ACC112 (cell line): ENCODE results near the gene TSHR.
"Not testable (repeated sequence)": the region's sequence is repeated elsewhere in the genome, so short reads cannot be mapped to it uniquely, and the experiment has no call there.

Experiments
- H2AFZ ChIP-seq: fragments of 200-600 bp; sonication (generic); one replicate; pipeline ENCODE4 v1.6.0; 2017; ENCODE audit warnings: antibody characterized with exemption, low read length; ENCODE audit not compliant: unreplicated experiment
- H3K27ac ChIP-seq: fragments of 200-600 bp; sonication (generic); 2 replicates; pipeline ENCODE4 v1.5.1; 2014; ENCODE audit warnings: low read depth, mild to moderate bottlenecking, antibody characterized with exemption, low read length, moderate library complexity
- H3K27me3 ChIP-seq: fragments of 200-600 bp; sonication (generic); 2 replicates; pipeline ENCODE4 v1.6.1; 2014; ENCODE audit warnings: mild to moderate bottlenecking, antibody characterized with exemption, low read length, moderate library complexity, mixed read lengths; ENCODE audit not compliant: insufficient read depth
- H3K36me3 ChIP-seq: fragments of 200-600 bp; sonication (generic); 2 replicates; pipeline ENCODE4 v1.6.1; 2016; ENCODE audit warnings: mild to moderate bottlenecking, antibody characterized with exemption, low read length, moderate library complexity, mixed read lengths; ENCODE audit not compliant: insufficient read depth
- H3K4me1 ChIP-seq: fragments of 200-600 bp; sonication (generic); one replicate; pipeline ENCODE4 v1.6.1; 2016; ENCODE audit warnings: low read length, mixed read lengths; ENCODE audit not compliant: insufficient read depth, unreplicated experiment, control insufficient read depth
- H3K4me3 ChIP-seq: fragments of 200-600 bp; sonication (generic); 2 replicates; pipeline ENCODE4 v1.5.1; 2014; ENCODE audit warnings: mild to moderate bottlenecking, low read depth, low read length
- H3K79me2 ChIP-seq: fragments of 200-600 bp; sonication (generic); one replicate; pipeline ENCODE4 v1.6.0; 2016; ENCODE audit warnings: low read length; ENCODE audit not compliant: control insufficient read depth, unreplicated experiment, insufficient read depth

Gene TSHR

DNA sequence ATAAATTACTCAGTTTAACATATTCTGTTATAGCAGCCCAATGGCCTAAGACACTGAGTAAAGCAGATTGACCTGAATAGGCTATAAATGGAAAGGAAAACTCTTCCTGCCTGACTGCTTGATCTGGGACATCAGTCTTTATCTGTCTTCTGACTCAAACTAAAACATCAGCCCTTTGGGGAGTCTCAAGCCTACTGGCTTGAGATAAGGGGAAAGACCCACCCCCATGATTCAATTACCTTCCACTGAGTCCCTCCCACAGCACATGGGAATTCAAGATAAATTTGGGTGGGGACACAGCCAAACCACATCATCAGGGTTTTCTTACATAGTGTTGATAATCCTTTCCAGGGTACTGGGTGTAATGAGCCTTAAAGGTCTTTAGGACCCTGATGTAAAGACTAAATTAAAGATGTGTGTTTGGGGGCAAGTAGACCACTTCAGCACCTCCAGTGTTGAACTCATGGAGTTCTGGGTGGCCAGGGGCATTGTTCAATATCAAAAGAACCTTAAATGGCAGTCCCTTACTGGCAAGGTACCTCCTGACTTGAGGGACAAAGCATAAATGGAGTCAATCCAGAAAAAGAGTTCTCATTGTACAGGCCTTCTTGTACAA is 67.8 kb downstream of the TSHR start:
- Histone ChIP-seq H3K4me1 (peaks cover 4% of the 10 kb centered on the region), H3K36me3 (no peaks in the 10 kb centered on the region), H3K79me2 (no peaks in the 10 kb centered on the region), H2AFZ (no peak overlapping the region), H3K4me3 (no peak overlapping the region), H3K27me3 (peaks cover 6% of the 10 kb centered on the region; the same call in 1 of the 2 replicates), H3K27ac (no peak overlapping the region)

DNA sequence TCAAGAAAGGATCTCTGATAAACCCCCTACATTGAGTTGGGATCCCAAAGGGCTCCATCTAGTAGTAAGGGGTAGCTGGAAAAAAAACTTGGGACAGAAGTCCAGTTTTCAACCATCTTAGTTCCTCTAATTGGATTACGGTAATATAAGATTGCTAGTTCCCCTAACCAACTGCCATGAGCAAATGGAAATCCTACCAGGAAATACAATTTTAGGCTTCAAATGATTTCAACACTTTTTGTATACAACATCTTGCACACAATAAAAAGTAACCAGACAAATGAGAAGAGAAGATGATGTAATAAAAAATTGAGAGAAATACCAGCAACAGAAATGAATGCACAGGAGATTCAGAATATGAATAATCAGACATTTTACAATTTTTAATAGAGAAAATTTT is 73.0 kb downstream of the TSHR start:
- H3K79me2 ChIP-seq, result no peaks in the 10 kb centered on the region
- no peak overlapping the region for H2AFZ ChIP-seq
- no peak overlapping the region for H3K27ac ChIP-seq
- H3K27me3 ChIP-seq, result no peaks in the 10 kb centered on the region
- H3K4me1 ChIP-seq, result no peaks in the 10 kb centered on the region
- no peak overlapping the region for H3K4me3 ChIP-seq
- no peaks in the 10 kb centered on the region for H3K36me3 ChIP-seq

DNA sequence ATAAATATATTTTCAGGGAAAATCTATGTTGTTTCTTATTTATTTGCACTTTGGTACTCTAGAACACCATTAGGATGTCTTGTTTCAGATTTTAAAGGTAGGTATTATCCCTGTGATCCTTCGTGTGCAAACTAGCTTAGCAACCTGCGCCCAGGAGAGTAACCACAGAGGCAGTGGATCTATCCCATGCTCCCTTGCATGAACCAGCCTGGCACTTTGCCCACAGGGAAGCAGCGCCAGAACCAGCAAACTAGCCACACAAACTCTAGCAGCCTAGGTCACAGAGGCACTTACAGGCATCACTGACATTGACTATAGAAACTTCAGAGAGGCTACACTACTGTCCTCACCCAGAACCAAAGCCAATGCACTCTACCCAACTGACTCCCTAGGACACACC is 76.1 kb downstream of the TSHR start:
- Histone ChIP-seq H3K36me3 (no peaks in the 10 kb centered on the region), H3K27me3 (peaks cover 13% of the 10 kb centered on the region; the same call in 1 of the 2 replicates), H3K4me3 (no peak overlapping the region), H3K27ac (no peak overlapping the region), H3K4me1 (no peaks in the 10 kb centered on the region), H3K79me2 (no peaks in the 10 kb centered on the region), H2AFZ (no peak overlapping the region)

DNA sequence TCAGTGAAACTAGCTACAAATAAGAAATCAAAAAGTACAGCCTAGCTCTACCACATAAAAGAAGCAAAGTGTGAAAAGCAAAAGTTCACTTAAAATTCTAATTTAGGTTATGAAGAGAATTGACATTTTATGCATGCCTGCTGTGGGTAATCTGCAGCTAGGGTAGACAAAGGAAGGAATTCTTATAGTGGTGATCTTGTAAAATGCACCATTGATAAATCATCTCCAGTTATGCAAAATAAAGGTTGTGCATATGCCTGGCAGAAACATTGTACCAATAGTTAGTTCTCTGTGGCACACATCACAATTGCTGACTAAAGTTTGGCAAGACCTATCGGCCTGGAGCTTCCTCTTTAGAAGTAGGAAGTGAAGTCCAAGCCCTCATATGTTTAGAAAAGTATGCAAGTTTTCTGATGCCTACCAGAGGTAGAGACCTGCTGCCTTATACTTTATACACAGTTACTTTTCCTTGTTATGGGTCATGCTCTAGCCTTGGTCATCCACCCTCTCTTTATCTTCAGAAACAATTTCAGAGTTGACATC is 78.3 kb downstream of the TSHR start:
- Histone ChIP-seq H3K4me1 (no peaks in the 10 kb centered on the region), H3K27ac (no peak overlapping the region), H3K4me3 (no peak overlapping the region), H3K79me2 (no peaks in the 10 kb centered on the region), H3K36me3 (no peaks in the 10 kb centered on the region), H2AFZ (no peak overlapping the region), H3K27me3 (peaks cover 13% of the 10 kb centered on the region; the same call in 1 of the 2 replicates)

DNA sequence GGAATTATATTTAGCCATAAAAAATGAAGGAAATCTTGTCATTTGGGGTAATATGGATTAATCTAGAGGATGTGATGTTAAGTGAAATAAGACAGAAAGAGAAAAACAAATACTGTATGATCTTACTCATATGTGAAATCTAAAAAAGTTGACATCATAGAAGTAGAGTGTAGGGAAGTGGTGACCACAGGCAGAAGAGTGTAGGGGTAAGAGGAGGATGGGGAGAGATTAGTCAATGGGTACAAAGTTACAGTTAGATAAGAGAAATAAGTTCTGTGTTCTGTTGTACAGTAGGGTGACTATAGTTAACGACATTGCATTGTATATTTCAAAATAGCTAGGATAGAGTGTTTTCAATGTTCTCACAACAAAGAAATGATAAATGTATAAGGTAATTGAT is 87.0 kb downstream of the TSHR start:
- Histone ChIP-seq H3K27me3 (peaks cover 10% of the 10 kb centered on the region; the same call in 1 of the 2 replicates), H3K27ac (no peak overlapping the region), H2AFZ (no peak overlapping the region), H3K4me1 (no peaks in the 10 kb centered on the region), H3K36me3 (no peaks in the 10 kb centered on the region), H3K4me3 (no peak overlapping the region), H3K79me2 (no peaks in the 10 kb centered on the region)

DNA sequence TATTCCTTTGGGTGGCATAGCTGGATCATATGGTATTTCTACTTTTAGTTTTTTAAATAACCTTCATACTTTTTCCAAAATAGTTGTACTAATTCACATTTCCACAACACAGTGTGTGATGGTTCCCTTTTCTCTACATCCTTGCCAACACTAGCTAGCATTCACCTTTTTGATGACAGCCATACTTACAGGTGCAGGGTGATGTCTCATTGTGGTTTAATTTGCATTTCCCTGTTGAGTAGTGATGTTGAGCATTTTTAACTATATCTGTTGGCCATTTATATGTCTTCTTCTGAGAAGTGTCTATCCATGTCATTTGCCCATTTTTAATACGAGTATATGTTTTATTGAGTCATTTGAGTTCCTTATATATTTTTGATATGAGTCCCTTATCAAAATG is 96.1 kb downstream of the TSHR start:
- Histone ChIP-seq H3K27ac (no peak overlapping the region), H3K36me3 (no peaks in the 10 kb centered on the region), H3K27me3 (peaks cover 44% of the 10 kb centered on the region; the same call in 1 of the 2 replicates), H3K79me2 (no peaks in the 10 kb centered on the region), H3K4me3 (no peak overlapping the region), H2AFZ (no peak overlapping the region), H3K4me1 (no peaks in the 10 kb centered on the region)

DNA sequence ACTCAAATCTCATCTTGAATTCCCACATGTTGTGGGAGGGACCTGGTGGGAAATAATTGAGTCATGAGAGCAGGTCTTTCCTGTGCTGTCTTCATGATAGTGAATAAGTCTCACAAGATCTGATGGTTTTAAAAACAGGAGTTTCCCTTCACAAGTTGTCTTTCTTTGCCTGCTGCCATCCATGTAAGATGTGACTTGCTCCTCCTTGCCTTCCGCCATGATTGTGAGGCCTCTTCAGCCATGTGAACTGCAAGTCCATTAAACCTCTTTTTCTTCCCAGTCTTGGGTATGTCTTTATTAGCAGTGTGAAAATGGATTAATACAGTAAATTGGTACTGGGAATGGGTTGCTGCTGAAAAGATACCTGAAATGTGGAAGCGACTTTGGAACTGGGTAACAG is 98.6 kb downstream of the TSHR start:
- H3K27ac ChIP-seq, H2AFZ ChIP-seq, H3K4me1 ChIP-seq, H3K4me3 ChIP-seq, H3K79me2 ChIP-seq, H3K36me3 ChIP-seq: not testable (repeated sequence)
- H3K27me3 ChIP-seq, result peaks cover 39% of the 10 kb centered on the region

DNA sequence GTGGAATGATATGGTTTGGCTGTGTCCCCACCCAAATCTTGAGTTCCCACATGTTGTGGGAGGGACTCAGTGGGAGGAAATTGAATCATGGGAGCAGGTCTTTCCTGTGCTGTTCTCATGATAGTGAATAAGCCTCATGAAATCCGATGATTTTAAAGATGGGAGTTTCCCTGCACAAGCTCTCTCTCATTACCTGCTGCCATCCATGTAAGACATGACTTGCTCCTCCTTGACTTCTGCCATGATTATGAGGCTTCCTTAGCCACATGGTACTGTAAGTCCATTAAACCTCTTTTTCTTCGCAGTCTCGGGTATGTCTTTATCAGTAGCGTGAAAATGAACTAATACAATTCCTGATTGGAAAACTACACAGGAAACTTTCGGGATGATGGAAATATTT is 100.5 kb downstream of the TSHR start:
- no peaks in the 10 kb centered on the region for H3K4me1 ChIP-seq
- no peaks in the 10 kb centered on the region for H3K79me2 ChIP-seq
- peaks cover 42% of the 10 kb centered on the region for H3K27me3 ChIP-seq
- no peak overlapping the region for H2AFZ ChIP-seq
- no peak overlapping the region for H3K4me3 ChIP-seq
- H3K27ac ChIP-seq, result no peak overlapping the region
- no peaks in the 10 kb centered on the region for H3K36me3 ChIP-seq

DNA sequence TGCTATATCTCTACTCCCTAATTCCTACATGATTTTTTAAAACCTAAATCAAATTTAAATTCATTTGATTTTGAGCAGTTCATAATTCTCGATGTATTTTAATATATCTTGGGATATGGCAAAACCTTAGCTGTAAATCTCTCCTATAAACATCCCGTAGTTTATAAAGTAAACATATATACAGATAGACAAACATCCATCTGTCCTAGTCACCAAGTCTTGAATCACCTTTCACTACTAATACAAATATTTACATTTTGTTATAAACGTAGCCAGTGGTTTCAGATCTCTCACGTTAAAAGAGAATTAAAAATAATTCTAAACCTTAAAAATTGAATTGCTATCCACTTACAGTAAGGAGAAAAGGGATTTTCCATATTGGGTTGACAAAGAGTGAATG is 107.0 kb downstream of the TSHR start:
- H3K36me3 ChIP-seq, result no peaks in the 10 kb centered on the region
- H3K27me3 ChIP-seq, result peaks cover 59% of the 10 kb centered on the region
- no peaks in the 10 kb centered on the region for H3K79me2 ChIP-seq
- no peak overlapping the region for H3K27ac ChIP-seq
- H2AFZ ChIP-seq, result no peak overlapping the region
- no peaks in the 10 kb centered on the region for H3K4me1 ChIP-seq
- no peak overlapping the region for H3K4me3 ChIP-seq

DNA sequence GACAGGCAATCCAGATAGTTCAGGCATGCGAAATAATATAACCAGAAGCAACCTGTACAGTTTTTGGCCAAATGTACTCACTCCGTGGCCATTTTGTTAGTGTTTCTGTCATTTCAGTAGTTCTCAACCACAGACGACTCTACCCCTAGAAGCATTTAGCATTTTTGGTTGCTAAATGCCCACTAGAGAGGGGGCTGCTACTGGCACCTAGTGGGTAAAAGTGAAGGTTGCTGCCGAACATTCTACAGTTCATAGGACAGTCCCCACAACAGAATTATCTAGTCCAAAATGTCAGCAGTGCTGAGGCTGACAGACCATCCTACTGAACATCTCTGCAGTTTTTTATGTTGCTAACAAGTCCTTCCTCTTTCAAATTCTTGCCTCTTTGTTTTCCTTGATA is 107.4 kb downstream of the TSHR start:
- Histone ChIP-seq H3K27ac (no peak overlapping the region), H3K4me1 (no peaks in the 10 kb centered on the region), H2AFZ (no peak overlapping the region), H3K27me3 (peaks cover 55% of the 10 kb centered on the region), H3K4me3 (no peak overlapping the region), H3K36me3 (no peaks in the 10 kb centered on the region), H3K79me2 (no peaks in the 10 kb centered on the region)

DNA sequence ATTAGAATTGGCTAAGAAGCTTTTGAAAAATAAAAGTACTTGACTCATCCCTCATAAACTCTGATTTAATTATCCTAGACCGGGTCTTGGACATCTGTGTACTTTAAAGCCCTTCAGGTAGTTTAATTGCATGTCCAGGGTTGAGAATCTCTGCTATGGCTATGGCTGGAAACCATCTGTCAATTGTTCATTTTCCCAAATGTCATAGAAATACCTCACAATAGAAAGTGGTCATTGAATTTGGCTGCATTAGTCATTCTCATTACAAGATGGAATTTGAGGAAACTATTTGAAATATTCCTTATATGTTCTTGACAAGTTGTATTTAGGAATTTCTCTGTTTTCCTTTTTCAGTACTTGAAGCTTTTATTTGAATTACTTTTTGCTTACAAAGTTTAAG is 111.3 kb downstream of the TSHR start:
- Histone ChIP-seq H2AFZ (no peak overlapping the region), H3K27me3 (peaks cover 39% of the 10 kb centered on the region), H3K79me2 (no peaks in the 10 kb centered on the region), H3K36me3 (no peaks in the 10 kb centered on the region), H3K4me3 (no peak overlapping the region), H3K27ac (no peak overlapping the region), H3K4me1 (no peaks in the 10 kb centered on the region)
